GM18873 (cell line): ENCODE measurements around the gene RIF1.

ENCODE experiments used
- ATAC-seq: cut with Tn5 transposase; IDR thresholded peaks from one replicate; pipeline ENCODE4 v1.9.1; 2021; ENCODE audit warnings: mild to moderate bottlenecking, moderate library complexity, moderate number of reproducible peaks; ENCODE audit not compliant: unreplicated experiment, low FRiP score

RIF1 gene

GRCh38 chr2:151409601-151410484 is at the start of gene RIF1:
RIF1 (plus strand) TSS chr2:151409902; CDS start chr2:151410424, 522 bp downstream.
- peak; percentile 91 for ATAC-seq

- ATAC-seq, result no peak
These were observed 47.9 kb upstream of the RIF1 start for GRCh38 chr2:151361674-151362370.

DNA sequence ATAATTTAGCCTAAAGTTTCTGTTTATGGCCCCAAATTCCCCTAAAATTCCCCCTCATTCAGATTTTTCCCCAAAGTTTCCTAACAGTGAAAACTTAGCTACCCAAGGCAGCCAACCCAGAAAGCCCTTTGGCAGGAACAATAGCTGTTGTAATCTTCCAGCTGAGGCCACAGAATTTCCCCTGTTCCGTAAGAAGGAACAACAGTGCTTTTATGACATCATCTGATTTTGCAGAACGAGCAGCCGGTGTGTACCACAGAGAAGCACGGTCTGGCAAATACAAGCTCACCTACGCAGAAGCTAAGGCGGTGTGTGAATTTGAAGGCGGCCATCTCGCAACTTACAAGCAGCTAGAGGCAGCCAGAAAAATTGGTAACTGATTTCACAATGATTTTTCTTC is 46.0 kb upstream of the RIF1 start:
- ATAC-seq, result no peak

GRCh38 chr2:151367571-151367970 is 42.1 kb upstream of the RIF1 start:
- ATAC-seq, result no peak

- peak; percentile 98 for ATAC-seq
These were observed 35.3 kb upstream of the RIF1 start for GRCh38 chr2:151374436-151374835.

DNA sequence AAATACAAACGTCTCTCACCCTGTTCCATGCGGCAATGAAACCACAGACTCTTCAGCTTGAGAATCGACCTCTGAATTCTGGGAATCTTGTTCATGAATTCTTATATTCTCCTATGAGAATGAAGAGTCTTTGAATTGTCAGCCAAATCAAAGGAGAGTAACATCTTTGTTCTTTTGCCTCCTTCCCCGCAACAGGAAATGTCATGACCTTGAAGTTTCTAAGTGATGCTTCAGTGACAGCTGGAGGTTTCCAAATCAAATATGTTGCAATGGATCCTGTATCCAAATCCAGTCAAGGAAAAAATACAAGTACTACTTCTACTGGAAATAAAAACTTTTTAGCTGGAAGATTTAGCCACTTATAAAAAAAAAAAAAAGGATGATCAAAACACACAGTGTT is 30.5 kb upstream of the RIF1 start:
- ATAC-seq, result no peak

DNA sequence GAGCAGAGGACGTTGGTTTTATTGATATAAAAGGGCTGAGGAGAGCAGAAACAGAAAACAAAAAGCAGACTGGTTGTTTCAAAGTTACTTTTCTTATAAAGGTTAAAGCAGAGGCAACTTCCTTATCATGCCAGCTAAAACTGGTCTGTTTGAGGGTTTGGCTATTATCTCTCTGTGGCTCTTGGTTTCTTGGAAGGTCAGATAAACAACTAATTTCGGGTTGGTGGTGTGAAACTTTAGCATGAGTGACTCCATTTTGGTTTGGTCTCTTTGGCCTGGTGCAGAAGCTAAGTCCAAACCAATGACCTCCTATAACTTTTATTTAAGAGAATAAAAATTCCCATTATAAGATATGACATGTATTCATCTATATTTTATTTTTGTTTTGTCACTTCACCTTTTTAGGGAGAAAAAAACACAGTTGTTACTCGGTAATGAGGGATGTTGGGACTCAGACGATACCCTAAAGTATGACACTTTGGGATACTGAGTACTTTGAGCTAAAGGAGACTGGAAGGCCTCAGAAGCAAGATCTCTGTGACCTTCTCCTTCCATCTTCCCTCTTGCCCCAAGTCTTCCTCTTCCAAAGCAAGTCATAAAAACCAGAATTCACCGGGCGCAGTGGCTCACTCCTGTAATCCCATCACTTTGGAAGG is 29.0 kb upstream of the RIF1 start:
- ATAC-seq, result no peak

DNA sequence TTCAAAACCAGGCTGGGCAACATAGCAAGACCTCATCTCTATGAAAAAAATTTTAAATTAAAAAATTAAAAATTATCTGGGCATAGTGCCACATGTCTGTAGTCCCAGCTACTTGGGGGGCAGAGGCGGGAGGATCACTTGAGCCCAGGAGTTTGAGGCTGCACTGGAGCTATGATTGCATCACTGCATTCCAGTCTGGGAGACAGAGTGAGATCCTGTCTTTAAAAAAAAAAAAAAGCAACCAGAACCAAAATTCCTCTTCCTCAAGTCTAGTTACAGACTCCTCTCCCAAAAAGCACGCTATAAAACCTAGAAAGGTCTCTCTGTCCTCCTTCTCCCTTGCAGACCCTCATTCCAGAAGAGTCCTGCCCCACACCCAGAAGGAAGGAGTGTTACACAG is 28.4 kb upstream of the RIF1 start:
- ATAC-seq, result no peak

- no peak for ATAC-seq
These were observed 21.7 kb upstream of the RIF1 start for GRCh38 chr2:151388011-151388410.

- no peak for ATAC-seq
These were observed 18.3 kb upstream of the RIF1 start for GRCh38 chr2:151391436-151391835.

DNA sequence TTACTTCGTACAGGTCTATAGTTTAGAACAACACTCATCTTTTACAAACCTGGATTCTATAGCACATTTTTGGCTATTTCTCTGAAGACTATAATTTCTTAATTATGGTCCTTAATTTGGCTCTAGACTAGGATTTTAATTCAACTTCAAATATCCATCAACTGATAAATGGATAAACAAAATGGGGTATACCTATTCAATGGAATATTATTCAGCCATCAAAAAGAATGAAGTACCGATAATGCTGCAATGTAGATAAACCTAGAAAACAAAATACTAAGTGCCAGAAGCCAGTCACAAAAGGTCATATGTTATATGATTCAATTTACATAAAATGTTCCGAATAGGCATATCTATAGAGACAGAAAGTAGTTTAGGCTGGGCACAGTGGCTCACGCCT is 15.2 kb upstream of the RIF1 start:
- no peak for ATAC-seq

- ATAC-seq, result no peak
These were observed 14.0 kb upstream of the RIF1 start for GRCh38 chr2:151395509-151396374.

DNA sequence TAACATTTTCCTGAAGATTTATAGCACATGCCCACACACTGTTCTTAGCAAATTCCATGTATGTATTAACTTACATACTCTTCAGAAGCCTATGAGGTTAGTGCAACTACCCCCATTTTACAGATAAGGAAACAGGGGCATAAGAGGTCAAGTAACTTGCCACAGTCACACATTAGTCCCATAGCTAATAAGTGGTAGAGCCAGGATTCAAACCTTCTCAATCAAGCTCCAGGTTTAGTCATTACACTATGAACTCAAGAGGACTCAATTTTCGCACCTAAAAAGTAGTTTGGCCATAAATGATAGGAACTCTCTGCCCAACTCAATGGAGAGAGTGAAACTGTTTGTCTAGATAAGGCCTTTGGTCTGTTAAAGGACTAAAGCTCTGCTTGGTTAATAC is 9.7 kb upstream of the RIF1 start:
- no peak for ATAC-seq

- no peak for ATAC-seq
These were observed 8.6 kb upstream of the RIF1 start for GRCh38 chr2:151401149-151401548.

DNA sequence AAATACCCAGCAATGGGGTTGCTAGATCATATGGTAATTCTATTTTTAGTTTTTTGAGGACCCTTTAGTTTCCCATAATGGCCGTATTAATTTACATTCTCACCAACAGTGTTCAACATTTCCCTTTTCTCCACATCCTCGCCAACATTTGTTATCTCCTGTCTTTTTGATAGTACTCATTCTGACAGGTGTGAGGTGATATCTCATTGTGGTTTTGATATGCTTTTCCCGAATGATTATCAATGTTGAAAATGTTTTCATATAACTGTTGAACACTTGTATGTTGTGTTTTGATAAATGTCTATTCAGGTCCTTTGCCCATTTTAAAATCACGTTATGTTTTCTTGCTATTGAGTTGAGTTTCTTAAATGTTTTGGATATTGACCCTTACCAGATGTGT is 5.8 kb upstream of the RIF1 start:
- no peak for ATAC-seq

- no peak for ATAC-seq
These were observed 4.3 kb upstream of the RIF1 start for GRCh38 chr2:151405376-151405775.

GRCh38 chr2:151407281-151407680 is 2.4 kb upstream of the RIF1 start:
- ATAC-seq, result no peak

GRCh38 chr2:151408788-151409600 is 708 bp upstream of the RIF1 start:
- no peak for ATAC-seq

DNA sequence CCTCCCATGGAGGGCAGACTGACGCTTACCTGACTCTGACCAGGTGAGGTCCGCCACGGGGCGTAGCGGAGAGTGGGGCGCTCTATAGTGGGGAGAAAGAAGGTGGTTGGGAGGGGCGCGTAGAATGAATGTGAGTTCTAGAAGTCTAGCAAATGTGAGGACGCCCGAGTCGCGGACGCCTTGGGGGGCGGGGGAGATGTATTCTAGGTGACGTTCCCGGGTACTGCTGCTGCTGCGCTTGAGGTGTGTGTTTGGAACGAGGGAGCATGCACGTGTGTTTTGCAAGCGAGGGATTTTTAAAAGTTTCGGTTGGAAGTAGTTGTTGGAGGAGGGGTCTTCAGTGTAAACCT is 758 bp downstream of the RIF1 start:
- peak; percentile 35 for ATAC-seq

DNA sequence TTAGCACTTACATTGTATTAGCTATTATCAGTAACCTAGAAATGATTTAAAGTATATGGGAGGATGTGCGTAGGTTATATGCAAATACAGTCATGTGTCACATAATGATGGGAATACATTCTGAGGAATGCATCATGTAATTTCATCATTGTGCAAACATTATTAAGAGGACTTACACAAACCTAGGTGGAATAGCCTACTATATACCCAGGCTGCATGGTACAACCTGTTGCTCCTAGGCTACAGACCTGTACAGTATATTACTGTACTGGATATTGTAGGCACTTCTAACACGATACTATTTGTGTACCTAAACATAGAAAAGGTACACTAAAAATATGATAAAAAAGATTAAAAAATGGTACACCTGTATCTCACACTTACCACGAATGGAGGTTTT is 7.9 kb downstream of the RIF1 start:
- no peak for ATAC-seq
